Left ventricle myocardium inferior (tissue), 1 donor: Measurements from ENCODE around the gene C1QTNF4. TPM values are rescaled to one million over a fixed set of nuclear protein-coding genes. Genes with fewer than 3 reads are reported as not detected.

ENCODE experiments used
- DNase-seq: peaks from one replicate; pipeline ENCODE4 v3.0.0-alpha.2; 2020
- H3K27ac ChIP-seq: fragments of 200-600 bp; replicated peaks from 2 replicates; pipeline ENCODE4 v1.8.0; 2021
- H3K27me3 ChIP-seq: fragments of 200-600 bp; 2 replicates; pipeline ENCODE4 v1.8.0; 2021; ENCODE audit warnings: low read depth
- H3K36me3 ChIP-seq: fragments of 200-600 bp; 2 replicates; pipeline ENCODE4 v1.8.0; 2021
- H3K4me1 ChIP-seq: fragments of 200-600 bp; 2 replicates; pipeline ENCODE4 v1.8.0; 2021
- H3K4me3 ChIP-seq: fragments of 200-600 bp; 2 replicates; pipeline ENCODE4 v1.8.0; 2021; ENCODE audit warnings: mild to moderate bottlenecking, moderate library complexity
- H3K9me3 ChIP-seq: fragments of 200-600 bp; replicated peaks from 2 replicates; pipeline ENCODE4 v1.8.0; 2021
- intact Hi-C: fragments of 100-400 bp; cut with micrococcal nuclease; formaldehyde crosslinking; loops from one replicate; pipeline ENCODE4 v1.11.0; 2022
- total RNA-seq: library from RNA; stranded (reverse); fragmentation: NEBNext Ultra II Directional; extraction: Animal tissue kit (Norgen Biotek cat#: 25700); gene quantifications from one replicate; pipeline ENCODE4 v1.2.1, GENCODE V29; 2021
- TF ChIP-seq, protein P1 (sequence below): fragments of 200-600 bp; IDR thresholded peaks from 2 replicates; pipeline ENCODE4 v1.8.0; 2021; ENCODE audit warnings: antibody characterized with exemption, mild to moderate bottlenecking, borderline replicate concordance
- donor health status: DM: no; HTN: yes; CAD: no; lungs with severe emphysema.

Gene C1QTNF4
- total RNA-seq, 1 donor from 2014 or later, result 0.58 TPM

DNA sequence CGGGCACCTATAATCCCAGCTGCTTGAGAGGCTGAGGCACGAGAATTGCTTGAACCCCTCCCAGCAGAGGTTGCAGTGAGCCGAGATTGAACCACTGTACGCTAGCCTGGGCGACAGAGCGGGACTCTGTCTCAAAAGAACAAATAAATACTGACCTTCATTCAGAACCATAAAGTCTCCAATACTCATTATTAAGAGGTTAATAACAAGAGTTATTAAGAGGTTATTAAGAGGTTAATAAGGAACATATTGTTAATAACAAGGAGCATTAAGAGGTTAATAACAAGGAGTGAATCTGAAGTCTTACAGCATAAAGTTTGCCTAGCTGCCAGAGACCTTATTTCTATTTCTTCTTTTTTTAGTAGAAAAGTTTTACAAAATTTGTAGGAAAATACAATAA is 48.9 kb downstream of the C1QTNF4 start:
- H3K27me3 ChIP-seq, result no peaks in the 10 kb centered on the region
- no peak for DNase-seq
- H3K9me3 ChIP-seq, result no peaks in the 10 kb centered on the region
- TF ChIP-seq, protein P1, sequence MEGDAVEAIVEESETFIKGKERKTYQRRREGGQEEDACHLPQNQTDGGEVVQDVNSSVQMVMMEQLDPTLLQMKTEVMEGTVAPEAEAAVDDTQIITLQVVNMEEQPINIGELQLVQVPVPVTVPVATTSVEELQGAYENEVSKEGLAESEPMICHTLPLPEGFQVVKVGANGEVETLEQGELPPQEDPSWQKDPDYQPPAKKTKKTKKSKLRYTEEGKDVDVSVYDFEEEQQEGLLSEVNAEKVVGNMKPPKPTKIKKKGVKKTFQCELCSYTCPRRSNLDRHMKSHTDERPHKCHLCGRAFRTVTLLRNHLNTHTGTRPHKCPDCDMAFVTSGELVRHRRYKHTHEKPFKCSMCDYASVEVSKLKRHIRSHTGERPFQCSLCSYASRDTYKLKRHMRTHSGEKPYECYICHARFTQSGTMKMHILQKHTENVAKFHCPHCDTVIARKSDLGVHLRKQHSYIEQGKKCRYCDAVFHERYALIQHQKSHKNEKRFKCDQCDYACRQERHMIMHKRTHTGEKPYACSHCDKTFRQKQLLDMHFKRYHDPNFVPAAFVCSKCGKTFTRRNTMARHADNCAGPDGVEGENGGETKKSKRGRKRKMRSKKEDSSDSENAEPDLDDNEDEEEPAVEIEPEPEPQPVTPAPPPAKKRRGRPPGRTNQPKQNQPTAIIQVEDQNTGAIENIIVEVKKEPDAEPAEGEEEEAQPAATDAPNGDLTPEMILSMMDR, result no peak
- H3K36me3 ChIP-seq, result no peaks in the 10 kb centered on the region
- peaks cover 83% of the 10 kb centered on the region for H3K4me1 ChIP-seq
- H3K4me3 ChIP-seq, result no peak overlapping the region
- intact Hi-C loops, result no loop called here
- no peak overlapping the region for H3K27ac ChIP-seq

DNA sequence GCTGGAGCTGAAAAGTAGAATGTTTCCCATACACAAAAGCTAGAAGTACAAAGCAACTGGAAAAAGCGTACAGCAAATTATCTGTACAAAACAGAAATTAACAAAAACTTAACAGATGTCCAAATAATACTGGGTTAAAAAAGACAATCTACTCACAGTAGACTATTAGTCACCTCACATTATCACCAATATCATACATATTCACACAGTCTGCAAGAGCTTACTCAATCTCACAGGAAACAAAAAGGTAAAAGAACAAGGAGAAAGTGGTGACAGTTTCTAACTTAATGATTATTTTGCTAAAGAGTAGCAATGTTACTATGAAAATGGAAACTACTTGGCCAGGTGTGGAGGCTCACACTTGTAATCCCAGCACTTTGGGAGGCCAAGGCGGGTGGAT is 53.1 kb downstream of the C1QTNF4 start:
- intact Hi-C loops, result no loop called here
- peaks cover 84% of the 10 kb centered on the region for H3K4me1 ChIP-seq

DNA sequence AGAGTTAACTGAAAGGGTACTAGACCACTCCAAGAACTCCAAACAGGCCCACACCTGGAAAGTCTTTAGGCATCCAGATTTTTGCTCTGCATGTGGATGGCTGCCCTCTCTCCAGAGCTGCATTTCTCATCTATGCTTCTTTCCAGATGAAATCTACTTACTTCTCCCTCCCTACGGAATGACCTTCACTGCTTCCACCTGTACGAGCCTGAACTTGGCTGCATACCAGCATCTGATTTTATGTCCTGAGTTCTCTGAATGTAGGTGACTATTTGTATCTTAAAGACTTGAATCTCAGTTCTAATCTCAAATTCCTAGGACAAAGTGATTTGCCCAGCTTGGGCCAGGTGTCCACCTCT is 54.6 kb downstream of the C1QTNF4 start:
- Histone ChIP-seq H3K4me1 (peaks cover 87% of the 10 kb centered on the region), H3K4me3 (no peak overlapping the region), H3K27me3 (no peaks in the 10 kb centered on the region), H3K9me3 (no peaks in the 10 kb centered on the region), H3K27ac (peak overlapping the region; percentile 28), H3K36me3 (peaks cover 5% of the 10 kb centered on the region)
- TF ChIP-seq, protein P1, result no peak
- intact Hi-C loops, result no loop called here
- no peak for DNase-seq

More for the DNA sequence above, 53.1 kb downstream of the C1QTNF4 start:
- no peak overlapping the region for H3K27ac ChIP-seq
- no peaks in the 10 kb centered on the region for H3K9me3 ChIP-seq
- DNase-seq, result no peak
- no peak overlapping the region for H3K4me3 ChIP-seq
- H3K36me3 ChIP-seq, result peaks cover 3% of the 10 kb centered on the region
- TF ChIP-seq, protein P1, result no peak
- H3K27me3 ChIP-seq, result no peaks in the 10 kb centered on the region

Other genes starting within 250 kb of the C1QTNF4 start
- 2,538 TPM for gene MYBPC3, start 241.7 kb downstream of the C1QTNF4 start, total RNA-seq
- 8.3 TPM for gene SPI1, start 215.9 kb downstream of the C1QTNF4 start, total RNA-seq
- gene SLC39A13, start 185.8 kb downstream of the C1QTNF4 start, total RNA-seq, result 36.5 TPM
- 146 TPM for gene PSMC3, start 168.0 kb downstream of the C1QTNF4 start, total RNA-seq
- 2.2 TPM for gene RAPSN, start 145.3 kb downstream of the C1QTNF4 start, total RNA-seq
- gene CELF1, start 41.3 kb downstream of the C1QTNF4 start, total RNA-seq, result 88.6 TPM
- 23.6 TPM for gene PTPMT1, start 28.8 kb downstream of the C1QTNF4 start, total RNA-seq
- 14.2 TPM for gene KBTBD4, start 15.4 kb downstream of the C1QTNF4 start, total RNA-seq
- 296 TPM for gene NDUFS3, start 15.3 kb downstream of the C1QTNF4 start, total RNA-seq
- 0.22 TPM for gene FAM180B, start 7.7 kb downstream of the C1QTNF4 start, total RNA-seq
- gene MTCH2, start 48.1 kb upstream of the C1QTNF4 start, total RNA-seq, result 93.7 TPM
- gene AGBL2, start 121.0 kb upstream of the C1QTNF4 start, total RNA-seq, result 0.38 TPM
- 39.0 TPM for gene FNBP4, start 172.9 kb upstream of the C1QTNF4 start, total RNA-seq